SKM-1 treated with dmso at 0.1 percent for 144 hours (cell line): Measurements from ENCODE around the gene RAMACL.

Experiments used
- DNase-seq: peaks from one replicate; lab custom pipeline; 2025; ENCODE audit not compliant: unreplicated experiment; lab: John Stamatoyannopoulos, UW

RAMACL gene

GRCh38 chr6:166579237-166579850, 7.1 kb downstream of the RAMACL start:
- no peak for DNase-seq

GRCh38 chr6:166578536-166579236, 7.8 kb downstream of the RAMACL start:
- DNase-seq, result no peak

- no peak for DNase-seq
Measured at GRCh38 chr6:166575205-166575604, 11.3 kb downstream of the RAMACL start.

GRCh38 chr6:166573511-166574216, 12.8 kb downstream of the RAMACL start:
- no peak for DNase-seq

GRCh38 chr6:166572370-166573261, 13.9 kb downstream of the RAMACL start:
- DNase-seq, result no peak

GRCh38 chr6:166570929-166571713, 15.4 kb downstream of the RAMACL start:
- DNase-seq, result no peak

GRCh38 chr6:166569206-166569605, 17.3 kb downstream of the RAMACL start:
- no peak for DNase-seq

GRCh38 chr6:166567813-166568212, 18.7 kb downstream of the RAMACL start:
- DNase-seq, result no peak

- no peak for DNase-seq
Measured at GRCh38 chr6:166567107-166567506, 19.4 kb downstream of the RAMACL start.

- DNase-seq, result no peak
Measured at GRCh38 chr6:166566026-166567011, 20.2 kb downstream of the RAMACL start.

- no peak for DNase-seq
Measured at GRCh38 chr6:166565084-166565967, 21.2 kb downstream of the RAMACL start.

- no peak for DNase-seq
Measured at GRCh38 chr6:166563805-166564204, 22.7 kb downstream of the RAMACL start.

GRCh38 chr6:166563200-166563599, 23.3 kb downstream of the RAMACL start:
- no peak for DNase-seq

- no peak for DNase-seq
Measured at GRCh38 chr6:166562726-166563125, 23.8 kb downstream of the RAMACL start.

- DNase-seq, result no peak
Measured at GRCh38 chr6:166561771-166562359, 24.6 kb downstream of the RAMACL start.

- DNase-seq, result no peak
Measured at GRCh38 chr6:166560222-166560621, 26.3 kb downstream of the RAMACL start.

GRCh38 chr6:166559662-166560061, 26.8 kb downstream of the RAMACL start:
- DNase-seq, result no peak

- DNase-seq, result no peak
Measured at GRCh38 chr6:166559211-166559610, 27.3 kb downstream of the RAMACL start.
